Fibroblast of lung (primary cell): ENCODE results near the gene SELENON. TPM values are rescaled to one million over a fixed set of nuclear protein-coding genes. Genes with fewer than 3 reads are reported as not detected.

Experiments used
- DNase-seq, 2 donors: peaks; one replicate each; pipeline versions ENCODE4 v3.0.0 to v3.0.0-alpha.2; 2010; ENCODE audit warnings: low read depth in 2 of 2
- H2AFZ ChIP-seq: 2 replicates; pipeline ENCODE4 v1.5.1; 2012; ENCODE audit warnings: low read length, control low read depth, inconsistent platforms
- H3K27ac ChIP-seq: 2 replicates; pipeline ENCODE4 v1.5.1; 2011; ENCODE audit warnings: low read length, control low read depth; ENCODE audit not compliant: insufficient read depth
- H3K27me3 ChIP-seq: 2 replicates; pipeline ENCODE4 v1.5.1; 2011; ENCODE audit warnings: mild to moderate bottlenecking, low read length; ENCODE audit not compliant: control insufficient read depth, insufficient read depth
- H3K36me3 ChIP-seq: 2 replicates; pipeline ENCODE4 v1.5.1; 2011; ENCODE audit warnings: low read length; ENCODE audit not compliant: control insufficient read depth, insufficient read depth
- H3K4me1 ChIP-seq: 2 replicates; pipeline ENCODE4 v1.5.1; 2011; ENCODE audit warnings: low read length; ENCODE audit not compliant: control insufficient read depth, insufficient read depth; ENCODE audit errors: extremely low read depth
- H3K4me2 ChIP-seq: 2 replicates; pipeline ENCODE4 v1.5.1; 2011; ENCODE audit warnings: low read length, control low read depth; ENCODE audit not compliant: insufficient read depth; ENCODE audit errors: extremely low read depth
- H3K4me3 ChIP-seq, 4 experiments: fragments of 200-600 bp in 1 of 4; sonication (generic) in 1 of 4; replicated peaks in 1 of 4; 2 replicates each; pipeline ENCODE4 v1.5.1; 2011 to 2016; ENCODE audit warnings: low read length in 4 of 4, low read depth in 3 of 4, mild to moderate bottlenecking in 3 of 4, control low read depth in 2 of 4, inconsistent platforms in 1 of 4, mixed read lengths in 1 of 4; ENCODE audit not compliant: insufficient read depth in 1 of 4; ENCODE audit errors: control extremely low read depth in 1 of 4
- H3K79me2 ChIP-seq: 2 replicates; pipeline ENCODE4 v1.5.1; 2012; ENCODE audit warnings: mild to moderate bottlenecking, low read length, inconsistent platforms; ENCODE audit not compliant: control insufficient read depth, insufficient read depth
- H3K9ac ChIP-seq: 2 replicates; pipeline ENCODE4 v1.5.1; 2011; ENCODE audit warnings: mild to moderate bottlenecking, low read length, control low read depth; ENCODE audit not compliant: insufficient read depth
- H3K9me3 ChIP-seq: 2 replicates; pipeline ENCODE4 v1.5.1; 2012; ENCODE audit warnings: low read depth, low read length; ENCODE audit not compliant: control insufficient read depth, insufficient read depth
- H4K20me1 ChIP-seq: 2 replicates; pipeline ENCODE4 v1.5.1; 2011; ENCODE audit warnings: low read length; ENCODE audit not compliant: control insufficient read depth, insufficient read depth; ENCODE audit errors: extremely low read depth
- CTCF ChIP-seq, 2 donors: IDR thresholded peaks in 1 of 2; conservative IDR thresholded peaks in 1 of 2; 1 replicate in 1 of 2; 2 replicates in 1 of 2; pipeline ENCODE4 v1.5.1; 2011 to 2012; ENCODE audit warnings: low read length in 2 of 2, control low read depth in 1 of 2, inconsistent platforms in 1 of 2, low read depth in 1 of 2, mild to moderate bottlenecking in 1 of 2
- EZH2 ChIP-seq: IDR thresholded peaks from 2 replicates; pipeline ENCODE4 v1.5.1; 2012; ENCODE audit warnings: low read length, control low read depth, mild to moderate bottlenecking; ENCODE audit errors: missing control alignments
- polyA plus RNA-seq, 2 donors: library from polyadenylated mRNA; depleted of rRNA in 1 of 2; stranded (reverse) in 1 of 2; unstranded in 1 of 2; fragments of >200 nt; gene quantifications; 2 replicates each; pipeline ENCODE4 v1.2.1, GENCODE V29; 2011 to 2012; ENCODE audit warnings: missing spikeins in 1 of 2
- total RNA-seq: library from RNA; depleted of rRNA; stranded (reverse); fragments of >200 nt; gene quantifications from 2 replicates; pipeline ENCODE4 v1.2.1, GENCODE V29; 2014

SELENON gene
- total and polyA plus RNA-seq, 2 donors (not counting 1 experiment from before 2014, with no cell fraction given): 19.3 to 67.6 TPM

GRCh38 chr1:25807480-25808390, 7.7 kb downstream of the SELENON start:
- Histone ChIP-seq H2AFZ (no peak overlapping the region), H3K27ac (no peak overlapping the region), H3K27me3 (no peaks in the 10 kb centered on the region), H3K79me2 (no peaks in the 10 kb centered on the region), H3K9ac (no peak overlapping the region), H3K4me1 (peaks cover 11% of the 10 kb centered on the region), H3K4me3 (no peak overlapping the region), H3K9me3 (no peaks in the 10 kb centered on the region), H4K20me1 (no peaks in the 10 kb centered on the region), H3K36me3 (peaks cover 12% of the 10 kb centered on the region), H3K4me2 (no peak overlapping the region)
- TF ChIP-seq CTCF (conservative IDR thresholded peaks at IDR 0.05 in 1 of 2, IDR thresholded peaks at IDR 0.05 in 1 of 2; ENCODE audit: low read depth in 1 of 2, low read length in 2 of 2) (no peak), EZH2 (no peak)
- DNase-seq: no peak

- Histone ChIP-seq H3K4me3 (no peak overlapping the region), H3K4me1 (peaks cover 11% of the 10 kb centered on the region), H3K27me3 (no peaks in the 10 kb centered on the region), H3K9ac (no peak overlapping the region), H2AFZ (no peak overlapping the region), H4K20me1 (no peaks in the 10 kb centered on the region), H3K4me2 (no peak overlapping the region), H3K36me3 (peaks cover 14% of the 10 kb centered on the region), H3K79me2 (no peaks in the 10 kb centered on the region), H3K27ac (no peak overlapping the region), H3K9me3 (no peaks in the 10 kb centered on the region)
- no peak for TF ChIP-seq EZH2
- no peak for TF ChIP-seq CTCF (conservative IDR thresholded peaks at IDR 0.05 in 1 of 2, IDR thresholded peaks at IDR 0.05 in 1 of 2; ENCODE audit: low read depth in 1 of 2, low read length in 2 of 2)
- no peak for DNase-seq
Observed at GRCh38 chr1:25808481-25809244, 8.7 kb downstream of the SELENON start.

GRCh38 chr1:25809283-25809926, 9.4 kb downstream of the SELENON start:
- Histone ChIP-seq H3K27me3 (no peaks in the 10 kb centered on the region), H2AFZ (no peak overlapping the region), H3K4me1 (peaks cover 8% of the 10 kb centered on the region), H3K9ac (no peak overlapping the region), H3K79me2 (no peaks in the 10 kb centered on the region), H3K4me2 (no peak overlapping the region), H3K27ac (no peak overlapping the region), H3K9me3 (no peaks in the 10 kb centered on the region), H4K20me1 (no peaks in the 10 kb centered on the region), H3K36me3 (peaks cover 19% of the 10 kb centered on the region), H3K4me3 (no peak overlapping the region)
- TF ChIP-seq CTCF (conservative IDR thresholded peaks at IDR 0.05 in 1 of 2, IDR thresholded peaks at IDR 0.05 in 1 of 2; ENCODE audit: low read depth in 1 of 2, low read length in 2 of 2) (no peak), EZH2 (no peak)
- no peak for DNase-seq
